Kidney epithelial cell (primary cell): Measurements from ENCODE around the gene F8. TPM values are rescaled to one million over a fixed set of nuclear protein-coding genes. Genes with fewer than 3 reads are reported as not detected.

Source experiments
- DNase-seq: peaks from one replicate; pipeline ENCODE4 v3.0.0-alpha.2; 2010; ENCODE audit warnings: low read depth
- H3K27me3 ChIP-seq: 2 replicates; pipeline ENCODE4 v1.6.0; 2011; ENCODE audit warnings: low read length; ENCODE audit not compliant: control insufficient read depth, insufficient read depth
- H3K36me3 ChIP-seq: 2 replicates; pipeline ENCODE4 v1.5.1; 2011; ENCODE audit warnings: low read length; ENCODE audit not compliant: control insufficient read depth, insufficient read depth
- H3K4me3 ChIP-seq: 2 replicates; pipeline ENCODE4 v1.5.1; 2011; ENCODE audit warnings: low read depth, mild to moderate bottlenecking, control low read depth, low read length
- CTCF ChIP-seq: IDR thresholded peaks from 2 replicates; pipeline ENCODE4 v1.5.1; 2011; ENCODE audit warnings: mild to moderate bottlenecking, moderate library complexity, low read length, control low read depth, inconsistent platforms; ENCODE audit not compliant: insufficient read depth, poor library complexity, severe bottlenecking
- total RNA-seq: library from RNA; depleted of rRNA; stranded (reverse); fragments of >200 nt; gene quantifications from 2 replicates; pipeline ENCODE4 v1.2.3, GENCODE V29; 2015

The F8 gene
- total RNA-seq, 1 donor from 2014 or later, result 3.3 TPM

DNA sequence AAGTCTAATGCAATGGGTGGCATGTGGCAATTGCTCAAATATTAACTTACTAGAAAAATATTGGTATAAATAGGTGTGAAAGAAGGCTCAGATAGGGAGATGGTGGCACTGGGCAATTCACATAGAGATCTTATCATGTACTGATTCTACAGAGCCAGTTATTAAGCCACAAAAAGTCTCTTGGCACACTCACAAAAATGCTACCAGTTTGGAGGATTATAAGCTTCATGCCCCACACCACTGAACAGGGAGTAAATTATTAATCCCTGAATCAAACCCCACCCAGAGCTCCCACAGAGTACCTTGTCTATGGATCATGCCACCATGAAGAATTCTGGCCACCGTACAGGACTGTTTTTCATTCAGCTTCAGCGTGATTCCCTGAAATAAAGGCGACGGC lies 231.1 kb downstream of the F8 start:
- TF ChIP-seq CTCF, result no peak
- no peak for DNase-seq
- Histone ChIP-seq H3K36me3 (no peaks in the 10 kb centered on the region), H3K27me3 (no peaks in the 10 kb centered on the region), H3K4me3 (no peak overlapping the region)

Other genes with a start within 250 kb of the F8 start
- 7.7 and 9.3 TPM in 2 replicates for gene MPP1, start 217.2 kb downstream of the F8 start, total RNA-seq
- not detected in 2 replicates for gene SMIM9, start 188.1 kb downstream of the F8 start, total RNA-seq
- 14.9 and 19.0 TPM in 2 replicates for gene F8A1, start 136.4 kb downstream of the F8 start, total RNA-seq
- gene FUNDC2, start 4.1 kb upstream of the F8 start, total RNA-seq, result 29.9 and 43.7 TPM in 2 replicates
- gene CMC4, start 48.4 kb upstream of the F8 start, total RNA-seq, result 10.5 and 12.2 TPM in 2 replicates
- 0.27 and 1.1 TPM in 2 replicates for gene MTCP1, start 48.4 kb upstream of the F8 start, total RNA-seq
- gene BRCC3, start 48.8 kb upstream of the F8 start, total RNA-seq, result 10.8 and 11.8 TPM in 2 replicates
- 42.1 and 56.2 TPM in 2 replicates for gene VBP1, start 193.7 kb upstream of the F8 start, total RNA-seq
- 5.4 and 6.6 TPM in 2 replicates for gene RAB39B, start 241.8 kb upstream of the F8 start, total RNA-seq